ENCODE results near the gene PBX1. TPM values are rescaled to one million over a fixed set of nuclear protein-coding genes. Genes with fewer than 3 reads are reported as not detected.

The PBX1 gene
- total and polyA plus RNA-seq, 12 donors = 13.3 to 91.8 (median 62.7) TPM

DNA sequence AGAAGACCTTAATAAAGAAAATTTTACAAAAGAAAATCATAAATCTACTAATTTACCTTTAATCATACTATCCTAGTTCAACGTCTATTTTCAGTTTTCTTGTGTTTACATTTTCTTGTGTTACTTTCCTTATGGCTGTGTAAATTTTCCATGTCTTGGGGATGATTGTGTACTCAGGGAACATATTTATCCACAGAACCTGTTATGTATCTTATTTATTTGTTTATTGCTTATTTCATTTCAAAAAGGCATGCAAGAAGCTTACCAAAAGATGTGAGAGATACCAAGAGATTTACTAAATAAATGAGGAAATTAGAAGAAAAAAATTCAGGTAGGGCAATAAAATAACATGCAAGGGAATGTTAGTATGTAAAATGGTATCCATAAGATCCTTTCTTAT lies 22.8 kb downstream of the PBX1 start:
- Histone ChIP-seq H3K36me3 (peaks cover 0 to 20% (median 0%) of the 10 kb centered on the region in 9 donors), H3K27me3 (no peaks in the 10 kb centered on the region), H3K9me3 (no peaks in the 10 kb centered on the region), H3K27ac (no peak overlapping the region), H3K4me3 (no peak overlapping the region), H3K4me1 (peaks cover 6 to 62% (median 34%) of the 10 kb centered on the region in 9 donors)
- ATAC-seq = no peak
- WGBS, 2 donors = 90 to 94% methylated on average over 1 of the region's 1 CpG
- no peak for TF ChIP-seq CTCF (IDR thresholded peaks at IDR 0.05)
- no peak for DNase-seq
- intact Hi-C loops (cut with DNase I) = no loop called here

- intact Hi-C loops (cut with DNase I) = no loop called here
- TF ChIP-seq CTCF (IDR thresholded peaks at IDR 0.05) = no peak
- Histone ChIP-seq H3K9me3 (no peaks in the 10 kb centered on the region), H3K4me1 (peaks cover 6 to 61% (median 35%) of the 10 kb centered on the region in 9 donors), H3K27me3 (no peaks in the 10 kb centered on the region), H3K4me3 (no peak overlapping the region), H3K27ac (no peak overlapping the region), H3K36me3 (peaks cover 0 to 31% (median 0%) of the 10 kb centered on the region in 9 donors)
- ATAC-seq (no peak), DNase-seq (no peak)
- WGBS, 2 donors = 89 to 94% methylated on average over 1 of the region's 1 CpG
Observed at GRCh38 chr1:164583196-164583595, 24.2 kb downstream of the PBX1 start.

DNA sequence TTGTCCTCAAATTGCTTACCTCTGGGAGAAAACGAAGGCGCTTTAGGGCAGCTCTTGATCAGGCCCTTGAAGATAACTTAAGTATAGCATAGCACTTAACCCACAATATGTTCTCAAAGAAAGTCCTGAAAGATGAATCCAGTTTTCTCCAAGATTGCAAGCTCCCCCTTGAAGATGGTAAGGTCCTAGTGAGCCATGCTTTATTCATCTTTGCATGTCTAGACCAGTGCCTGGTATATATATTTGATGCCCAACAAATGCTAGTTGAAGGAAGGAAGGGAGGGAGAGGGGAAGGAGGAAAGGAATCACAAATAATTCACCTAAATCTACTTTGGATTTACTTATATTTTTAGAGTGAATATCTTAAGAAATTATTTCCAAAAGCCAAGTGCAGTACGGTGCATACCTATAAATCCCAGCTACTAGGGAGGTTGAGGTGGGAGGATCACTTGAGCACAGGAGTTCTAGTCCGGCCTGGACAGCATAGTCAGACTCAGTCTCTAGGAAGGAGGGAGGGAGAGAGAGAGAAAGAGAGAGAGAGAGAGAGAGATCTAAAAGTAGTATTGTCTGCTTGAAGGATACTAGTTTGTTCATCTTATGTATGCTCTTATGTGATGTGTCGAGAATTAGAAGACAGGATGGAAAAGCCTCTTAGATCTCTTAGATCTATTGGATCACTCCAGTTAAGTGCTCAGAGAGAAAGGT lies 25.0 kb downstream of the PBX1 start:
- H3K4me1 ChIP-seq = peaks cover 6 to 61% (median 35%) of the 10 kb centered on the region in 9 donors
- no peak for ATAC-seq
- no peak overlapping the region for H3K27ac ChIP-seq
- H3K27me3 ChIP-seq = no peaks in the 10 kb centered on the region
- TF ChIP-seq CTCF (IDR thresholded peaks at IDR 0.05) = no peak
- DNase-seq = no peak
- peaks cover 0 to 31% (median 0%) of the 10 kb centered on the region in 9 donors for H3K36me3 ChIP-seq
- 92 to 93% methylated on average over 5 of the region's 5 CpGs for WGBS, 2 donors
- intact Hi-C loops (cut with DNase I) = no loop called here
- H3K9me3 ChIP-seq = no peaks in the 10 kb centered on the region
- H3K4me3 ChIP-seq = no peak overlapping the region

DNA sequence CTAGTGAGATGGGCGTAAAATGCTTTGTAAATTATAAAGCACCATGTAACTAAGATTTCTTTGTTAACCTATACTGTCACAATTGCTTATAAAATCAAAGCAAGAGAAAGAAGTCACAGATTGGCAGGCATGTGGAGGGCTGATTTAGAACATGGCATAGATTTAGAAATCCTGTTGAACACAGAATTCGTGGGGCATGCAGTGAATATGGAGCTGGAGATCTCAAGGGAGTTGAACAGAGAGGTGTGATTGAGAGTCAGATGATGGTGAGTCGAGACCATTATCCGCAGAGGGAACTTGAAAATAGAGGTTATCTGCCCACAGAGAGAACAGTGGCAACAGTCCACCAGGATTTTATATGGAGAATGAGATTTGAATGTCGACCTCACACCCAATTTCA lies 27.6 kb downstream of the PBX1 start:
- H3K27ac ChIP-seq = no peak overlapping the region
- no peak overlapping the region for H3K4me3 ChIP-seq
- intact Hi-C loops (cut with DNase I) = no loop called here
- no peaks in the 10 kb centered on the region for H3K9me3 ChIP-seq
- H3K4me1 ChIP-seq = peaks cover 10 to 78% (median 51%) of the 10 kb centered on the region in 9 donors
- H3K27me3 ChIP-seq = no peaks in the 10 kb centered on the region
- DNase-seq (no peak), ATAC-seq (no peak)
- WGBS, 2 donors = 57 to 67% methylated on average over 5 of the region's 5 CpGs
- TF ChIP-seq CTCF (IDR thresholded peaks at IDR 0.05) = no peak
- H3K36me3 ChIP-seq = peaks cover 0 to 26% (median 0%) of the 10 kb centered on the region in 9 donors

Data from heart right ventricle (tissue), 16 donors.